Sigmoid colon (tissue), 7 donors: ENCODE data around the gene TRIM61. TPM values are rescaled to one million over a fixed set of nuclear protein-coding genes. Genes with fewer than 3 reads are reported as not detected.
"Not testable (repeated sequence)": the region's sequence is repeated elsewhere in the genome, so short reads cannot be mapped to it uniquely, and the experiment has no call there.

Source experiments
- DNase-seq: peaks from one replicate; pipeline ENCODE4 v3.0.0-alpha.2; 2019
- H3K27ac ChIP-seq, 4 donors: fragments of 200-600 bp; sonication (generic); one replicate each; pipeline ENCODE4 v1.5.1; 2016 to 2019; ENCODE audit warnings: mild to moderate bottlenecking in 1 of 4
- H3K27me3 ChIP-seq, 3 donors: fragments of 200-600 bp; sonication (generic); one replicate each; pipeline ENCODE4 v1.5.1; 2019; ENCODE audit warnings: mild to moderate bottlenecking in 1 of 3
- H3K36me3 ChIP-seq, 4 donors: fragments of 200-600 bp; sonication (generic); one replicate each; pipeline ENCODE4 v1.5.1; 2016 to 2019
- H3K4me1 ChIP-seq, 4 donors: fragments of 200-600 bp; sonication (generic); one replicate each; pipeline ENCODE4 v1.5.1; 2017 to 2019
- H3K4me3 ChIP-seq, 4 donors: fragments of 200-600 bp; sonication (generic); one replicate each; pipeline ENCODE4 v1.5.1; 2017 to 2019; ENCODE audit warnings: mild to moderate bottlenecking in 2 of 4, moderate library complexity in 1 of 4
- H3K9me3 ChIP-seq, 4 donors: fragments of 200-600 bp in 3 of 4; sonication (generic) in 3 of 4; one replicate each; pipeline versions ENCODE4 v1.5.1 to v1.6.1; 2013 to 2019
- EP300 ChIP-seq, 4 donors: sonication (generic); formaldehyde crosslinking; IDR thresholded peaks; one replicate each; pipeline ENCODE4 v1.6.1; 2017; ENCODE audit warnings: antibody characterized with exemption in 4 of 4
- POLR2A ChIP-seq, 2 donors: fragments of 450-650 bp; IDR thresholded peaks; one replicate each; pipeline ENCODE4 v1.6.1; 2016; ENCODE audit warnings: antibody characterized with exemption in 2 of 2, mild to moderate bottlenecking in 2 of 2, moderate library complexity in 2 of 2
- POLR2AphosphoS5 ChIP-seq, 4 donors: sonication (generic); formaldehyde crosslinking; IDR thresholded peaks; one replicate each; pipeline ENCODE4 v1.6.1; 2017; ENCODE audit warnings: antibody characterized with exemption in 4 of 4
- WGBS, 2 donors: extraction: QIAGEN DNeasy Blood & Tissue Kit; methylation state at CpG; one replicate each; pipeline ENCODE4 v1.1.7; 2013; 5-methylcytosine and 5-hydroxymethylcytosine counted together
- intact Hi-C: fragments of 100-400 bp; cut with DNase I; formaldehyde crosslinking; loops from one replicate; pipeline ENCODE4 v1.15.1; 2023
- polyA plus RNA-seq, 3 donors: library from polyadenylated mRNA; stranded (reverse); fragments of 200-250 nt; gene quantifications; one replicate each; pipeline ENCODE4 v1.2.3, GENCODE V29; 2013
- total RNA-seq, 4 donors: library from RNA; depleted of rRNA; stranded (reverse); fragments of >200 nt; gene quantifications; one replicate each; pipeline ENCODE4 v1.1.0, GENCODE V29; 2016
- TF ChIP-seq, protein P1 (sequence below), 4 experiments: fragments of 450-650 bp in 3 of 4; fragments of 200-600 bp in 1 of 4; IDR thresholded peaks; one replicate each; pipeline ENCODE4 v1.5.1; 2016 to 2019; ENCODE audit warnings: antibody characterized with exemption in 4 of 4, mild to moderate bottlenecking in 3 of 4, moderate library complexity in 2 of 4
- donor health status: healthy with polysubstance abuse.
- donor health status: Bipolar disorder and iron deficiency.
- donor health status: healthy.

Gene TRIM61
- total and polyA plus RNA-seq, 7 donors, result 0.36 to 2.8 (median 0.58) TPM; not detected in 1

DNA sequence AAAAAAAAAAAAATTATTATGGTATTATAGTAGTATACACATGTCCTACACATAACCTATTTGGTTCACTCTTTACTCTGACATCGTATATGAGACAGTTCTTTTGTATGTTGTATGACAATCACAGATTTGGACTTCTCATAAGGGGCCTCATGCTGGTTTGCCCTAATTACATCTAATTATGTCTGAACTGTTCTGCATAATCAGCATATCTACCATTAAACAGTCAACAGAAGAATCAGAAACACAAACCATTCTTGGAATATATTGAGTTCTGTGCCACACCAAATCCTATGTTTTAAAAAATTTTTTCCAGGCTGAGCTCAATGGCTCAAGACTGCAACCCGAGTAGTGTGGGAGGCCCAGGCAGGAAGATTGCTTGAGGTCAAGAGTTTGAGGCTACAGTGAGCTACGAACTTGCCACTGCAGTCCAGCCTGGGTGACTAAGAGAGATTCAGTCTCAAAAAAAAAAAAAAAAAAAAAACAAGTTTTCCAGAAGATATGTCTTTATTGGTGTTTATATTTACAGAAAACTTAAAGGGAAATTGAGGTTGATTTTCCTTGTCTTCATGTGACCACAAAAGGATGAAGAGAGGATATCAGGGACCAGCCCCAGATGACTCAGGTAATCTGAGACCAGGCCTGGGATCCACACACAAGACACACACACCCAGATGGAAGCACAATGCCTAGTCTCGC is 22.2 kb downstream of the TRIM61 start:
- intact Hi-C loops, result no loop called here
- Histone ChIP-seq H3K27me3 (peaks cover 0 to 4% (median 0%) of the 10 kb centered on the region in 3 donors), H3K36me3 (no peaks in the 10 kb centered on the region), H3K27ac (no peak overlapping the region), H3K4me1 (peaks cover 0 to 8% (median 3%) of the 10 kb centered on the region in 4 donors), H3K4me3 (no peak overlapping the region), H3K9me3 (peaks cover 0 to 2% (median 0%) of the 10 kb centered on the region in 4 donors)
- WGBS, 2 donors, result 93 to 94% methylated on average over 4 of the region's 4 CpGs
- TF ChIP-seq, protein P1, sequence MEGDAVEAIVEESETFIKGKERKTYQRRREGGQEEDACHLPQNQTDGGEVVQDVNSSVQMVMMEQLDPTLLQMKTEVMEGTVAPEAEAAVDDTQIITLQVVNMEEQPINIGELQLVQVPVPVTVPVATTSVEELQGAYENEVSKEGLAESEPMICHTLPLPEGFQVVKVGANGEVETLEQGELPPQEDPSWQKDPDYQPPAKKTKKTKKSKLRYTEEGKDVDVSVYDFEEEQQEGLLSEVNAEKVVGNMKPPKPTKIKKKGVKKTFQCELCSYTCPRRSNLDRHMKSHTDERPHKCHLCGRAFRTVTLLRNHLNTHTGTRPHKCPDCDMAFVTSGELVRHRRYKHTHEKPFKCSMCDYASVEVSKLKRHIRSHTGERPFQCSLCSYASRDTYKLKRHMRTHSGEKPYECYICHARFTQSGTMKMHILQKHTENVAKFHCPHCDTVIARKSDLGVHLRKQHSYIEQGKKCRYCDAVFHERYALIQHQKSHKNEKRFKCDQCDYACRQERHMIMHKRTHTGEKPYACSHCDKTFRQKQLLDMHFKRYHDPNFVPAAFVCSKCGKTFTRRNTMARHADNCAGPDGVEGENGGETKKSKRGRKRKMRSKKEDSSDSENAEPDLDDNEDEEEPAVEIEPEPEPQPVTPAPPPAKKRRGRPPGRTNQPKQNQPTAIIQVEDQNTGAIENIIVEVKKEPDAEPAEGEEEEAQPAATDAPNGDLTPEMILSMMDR (IDR thresholded peaks at IDR 0.05), result no peak
- TF ChIP-seq EP300 (IDR thresholded peaks at IDR 0.05) (no peak), POLR2AphosphoS5 (IDR thresholded peaks at IDR 0.05) (no peak), POLR2A (IDR thresholded peaks at IDR 0.05) (no peak)
- no peak for DNase-seq

DNA sequence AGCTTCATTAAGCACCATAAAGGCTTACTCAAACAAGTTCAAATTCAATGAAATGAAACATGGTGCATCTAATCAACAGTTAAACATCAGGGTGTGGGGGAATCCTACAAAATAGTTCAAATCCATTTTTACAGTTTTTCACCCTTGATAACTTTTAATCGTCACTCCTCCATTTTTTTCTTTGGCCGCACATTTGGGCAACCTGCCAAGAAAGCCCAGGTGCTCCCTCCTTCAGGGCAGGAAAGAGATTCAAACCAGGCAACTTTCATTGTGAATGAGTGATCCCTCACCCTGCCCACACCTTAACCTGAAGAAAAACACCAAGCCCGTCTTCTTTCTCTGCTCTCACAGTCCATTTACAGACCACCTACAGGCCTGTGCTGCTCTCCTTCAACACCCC is 24.9 kb downstream of the TRIM61 start:
- Histone ChIP-seq H3K27me3 (peaks cover 0 to 4% (median 0%) of the 10 kb centered on the region in 3 donors), H3K27ac (no peak overlapping the region), H3K36me3 (no peaks in the 10 kb centered on the region), H3K4me3 (no peak overlapping the region), H3K4me1 (peaks cover 0 to 8% (median 3%) of the 10 kb centered on the region in 4 donors), H3K9me3 (no peaks in the 10 kb centered on the region)
- TF ChIP-seq EP300 (IDR thresholded peaks at IDR 0.05) (no peak), POLR2A (IDR thresholded peaks at IDR 0.05) (no peak), POLR2AphosphoS5 (IDR thresholded peaks at IDR 0.05) (no peak)
- TF ChIP-seq, protein P1 (IDR thresholded peaks at IDR 0.05), result no peak
- 43 to 77% methylated on average over 3 of the region's 3 CpGs for WGBS, 2 donors
- intact Hi-C loops, result no loop called here
- no peak for DNase-seq

GRCh38 chr4:164949448-164950143 is 27.9 kb downstream of the TRIM61 start:
- H3K27me3 ChIP-seq, result peaks cover 0 to 13% (median 0%) of the 10 kb centered on the region in 3 donors
- no peak for DNase-seq
- intact Hi-C loops, result no loop called here
- H3K27ac ChIP-seq, result no peak overlapping the region
- WGBS, 2 donors, result 19 to 59% methylated on average over 1 of the region's 1 CpG
- no peaks in the 10 kb centered on the region for H3K9me3 ChIP-seq
- no peaks in the 10 kb centered on the region for H3K4me1 ChIP-seq
- H3K36me3 ChIP-seq, result no peaks in the 10 kb centered on the region
- H3K4me3 ChIP-seq, result no peak overlapping the region
- TF ChIP-seq EP300 (IDR thresholded peaks at IDR 0.05), result no peak
- TF ChIP-seq, protein P1 (IDR thresholded peaks at IDR 0.05), result no peak
- TF ChIP-seq POLR2AphosphoS5 (IDR thresholded peaks at IDR 0.05), result no peak
- TF ChIP-seq POLR2A (IDR thresholded peaks at IDR 0.05), result no peak

DNA sequence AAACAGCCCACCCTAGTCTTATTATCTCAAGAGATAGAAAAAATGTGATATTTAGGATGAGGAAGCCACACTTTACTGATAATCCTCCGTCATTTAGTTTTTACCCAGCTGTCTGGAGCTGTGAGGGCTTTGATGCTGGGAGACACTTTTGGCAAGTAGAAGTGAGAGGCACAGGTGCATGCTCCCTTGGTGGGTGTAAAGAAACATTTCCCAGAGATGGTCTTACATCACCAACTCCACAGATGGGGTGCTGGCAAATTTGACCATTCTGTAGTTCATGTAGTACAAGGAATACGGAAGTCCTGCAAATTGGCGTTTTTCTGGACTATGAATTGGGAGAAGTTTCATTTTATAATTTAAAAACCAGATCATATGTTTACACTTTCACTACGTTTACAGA is 28.5 kb downstream of the TRIM61 start:
- DNase-seq, result no peak
- TF ChIP-seq POLR2A (IDR thresholded peaks at IDR 0.05), result no peak
- TF ChIP-seq, protein P1 (IDR thresholded peaks at IDR 0.05), result no peak
- TF ChIP-seq EP300 (IDR thresholded peaks at IDR 0.05), result no peak
- no peak for TF ChIP-seq POLR2AphosphoS5 (IDR thresholded peaks at IDR 0.05)

GRCh38 chr4:164948006-164948405 is 29.5 kb downstream of the TRIM61 start:
- H3K9me3 ChIP-seq, H3K4me3 ChIP-seq, intact Hi-C loops, H3K4me1 ChIP-seq, DNase-seq, H3K36me3 ChIP-seq, H3K27ac ChIP-seq: not testable (repeated sequence)
- 76 to 84% methylated on average over 3 of the region's 3 CpGs for WGBS, 2 donors
- H3K27me3 ChIP-seq, result peaks cover 0 to 13% (median 3%) of the 10 kb centered on the region in 3 donors

More for the DNA sequence above, 28.5 kb downstream of the TRIM61 start:
- Histone ChIP-seq H3K36me3 (no peaks in the 10 kb centered on the region), H3K4me3 (no peak overlapping the region), H3K4me1 (no peaks in the 10 kb centered on the region), H3K27ac (no peak overlapping the region), H3K27me3 (peaks cover 0 to 13% (median 0%) of the 10 kb centered on the region in 3 donors), H3K9me3 (no peaks in the 10 kb centered on the region)
- intact Hi-C loops, result no loop called here
- WGBS, 2 donors, result 69 to 82% methylated on average over 4 of the region's 4 CpGs
